ENCODE measurements around the gene B3GNT2. TPM values are rescaled to one million over a fixed set of nuclear protein-coding genes. Genes with fewer than 3 reads are reported as not detected.

The B3GNT2 gene
- total and polyA plus RNA-seq, 2 donors (not counting 3 experiments of a cell fraction or from before 2014, with no cell fraction given): 9.5 to 21.2 TPM

DNA sequence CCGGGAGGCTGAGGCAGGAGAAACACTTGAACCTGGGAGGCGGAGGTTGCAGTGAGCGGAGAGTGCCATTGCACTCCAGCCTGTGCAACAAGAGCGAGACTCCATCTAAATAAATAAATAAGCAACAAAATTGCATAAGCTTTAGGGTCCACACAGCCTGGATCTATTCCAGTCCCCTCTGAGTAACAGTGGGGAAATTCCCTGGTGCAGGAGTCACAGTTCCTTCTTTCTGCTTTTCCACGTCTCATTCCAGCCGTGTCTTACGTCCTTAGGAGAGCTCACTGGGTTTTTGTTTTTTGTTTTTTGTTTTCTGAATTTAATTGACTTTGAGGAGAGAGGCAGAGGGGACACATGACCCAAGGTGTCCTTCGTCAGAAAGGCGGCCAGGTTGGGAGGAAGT lies 44.6 kb downstream of the B3GNT2 start:
- Histone ChIP-seq H3K79me2 (ENCODE audit: control insufficient read depth, insufficient read depth, low read length) (no peaks in the 10 kb centered on the region), H3K9me1 (replicated peaks; ENCODE audit: control insufficient read depth, extremely low read depth, insufficient read depth, low read length) (no peaks in the 10 kb centered on the region), H3K27ac (ENCODE audit: insufficient read depth, low read depth, low read length) (no peak overlapping the region), H3K4me3 (replicated peaks in 1 of 3; ENCODE audit: insufficient read depth in 1 of 3, low read depth in 1 of 3, low read length in 3 of 3) (no peak overlapping the region), H3K27me3 (ENCODE audit: control insufficient read depth in 2 of 2, insufficient read depth in 2 of 2, low read length in 2 of 2) (no peaks in the 10 kb centered on the region), H3K36me3 (ENCODE audit: control insufficient read depth in 2 of 2, extremely low read depth in 1 of 2, insufficient read depth in 2 of 2, low read length in 2 of 2) (no peaks in the 10 kb centered on the region), H4K20me1 (replicated peaks; ENCODE audit: control insufficient read depth, extremely low read depth, insufficient read depth, low read length) (no peaks in the 10 kb centered on the region), H3K9ac (replicated peaks; ENCODE audit: extremely low read depth, insufficient read depth, low read length) (no peak overlapping the region), H3K9me3 (replicated peaks; ENCODE audit: control insufficient read depth, insufficient read depth, low read length) (no peaks in the 10 kb centered on the region), H3K4me2 (ENCODE audit: insufficient read depth, low read length) (no peak overlapping the region), H2AFZ (ENCODE audit: low read depth, low read length) (no peak overlapping the region), H3K4me1 (ENCODE audit: control insufficient read depth, extremely low read depth, insufficient read depth, low read length) (no peaks in the 10 kb centered on the region)
- DNase-seq (ENCODE audit: low read depth, low spot score) (no peak), FAIRE-seq (no peak)
- no TSS peak for BruUV-seq (replicated peaks)
- ChIA-PET CTCF (no interaction called here), POLR2A (no interaction called here)
- intact Hi-C loops (cut with micrococcal nuclease) (no loop called here), dilution Hi-C loops (cut with MboI; ENCODE audit: extremely low pct_ligation_motif_present, low sequenced_read_pairs) (no loop called here)
- TF ChIP-seq MYC (IDR thresholded peaks at IDR 0.05; ENCODE audit: low read depth, low read length) (no peak), POLR2AphosphoS5 (IDR thresholded peaks at IDR 0.05; ENCODE audit: insufficient read depth, low read depth, low read length) (no peak), JUN (IDR thresholded peaks at IDR 0.05; ENCODE audit: borderline replicate concordance, insufficient read depth, insufficient read length, low read depth) (no peak), POLR2A (IDR thresholded peaks at IDR 0.05; ENCODE audit: low read depth, low read length) (no peak), GATA2 (IDR thresholded peaks at IDR 0.05; ENCODE audit: insufficient read depth, insufficient read length, low read depth, low read length) (no peak), FOS (IDR thresholded peaks at IDR 0.05; ENCODE audit: borderline replicate concordance, insufficient read depth, low read length) (no peak), EZH2 (IDR thresholded peaks at IDR 0.05; ENCODE audit: borderline replicate concordance, low read depth, low read length, severe bottlenecking) (no peak)
- TF ChIP-seq, protein P1, sequence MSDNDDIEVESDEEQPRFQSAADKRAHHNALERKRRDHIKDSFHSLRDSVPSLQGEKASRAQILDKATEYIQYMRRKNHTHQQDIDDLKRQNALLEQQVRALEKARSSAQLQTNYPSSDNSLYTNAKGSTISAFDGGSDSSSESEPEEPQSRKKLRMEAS (IDR thresholded peaks at IDR 0.05; ENCODE audit: insufficient read depth, insufficient read length): no peak
- TF ChIP-seq, protein P2, sequence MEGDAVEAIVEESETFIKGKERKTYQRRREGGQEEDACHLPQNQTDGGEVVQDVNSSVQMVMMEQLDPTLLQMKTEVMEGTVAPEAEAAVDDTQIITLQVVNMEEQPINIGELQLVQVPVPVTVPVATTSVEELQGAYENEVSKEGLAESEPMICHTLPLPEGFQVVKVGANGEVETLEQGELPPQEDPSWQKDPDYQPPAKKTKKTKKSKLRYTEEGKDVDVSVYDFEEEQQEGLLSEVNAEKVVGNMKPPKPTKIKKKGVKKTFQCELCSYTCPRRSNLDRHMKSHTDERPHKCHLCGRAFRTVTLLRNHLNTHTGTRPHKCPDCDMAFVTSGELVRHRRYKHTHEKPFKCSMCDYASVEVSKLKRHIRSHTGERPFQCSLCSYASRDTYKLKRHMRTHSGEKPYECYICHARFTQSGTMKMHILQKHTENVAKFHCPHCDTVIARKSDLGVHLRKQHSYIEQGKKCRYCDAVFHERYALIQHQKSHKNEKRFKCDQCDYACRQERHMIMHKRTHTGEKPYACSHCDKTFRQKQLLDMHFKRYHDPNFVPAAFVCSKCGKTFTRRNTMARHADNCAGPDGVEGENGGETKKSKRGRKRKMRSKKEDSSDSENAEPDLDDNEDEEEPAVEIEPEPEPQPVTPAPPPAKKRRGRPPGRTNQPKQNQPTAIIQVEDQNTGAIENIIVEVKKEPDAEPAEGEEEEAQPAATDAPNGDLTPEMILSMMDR (IDR thresholded peaks at IDR 0.05; ENCODE audit: extremely low read depth in 1 of 2, insufficient read depth in 1 of 2, low read depth in 1 of 2, low read length in 2 of 2): no peak
